GM18519 (cell line): ENCODE results near the gene CAMSAP1.
"Not testable (repeated sequence)": the region's sequence is repeated elsewhere in the genome, so short reads cannot be mapped to it uniquely, and the experiment has no call there.

Experiments used
- ATAC-seq: cut with Tn5 transposase; IDR thresholded peaks from one replicate; pipeline ENCODE4 v1.9.1; 2021; ENCODE audit warnings: mild to moderate bottlenecking, moderate library complexity; ENCODE audit not compliant: unreplicated experiment, low FRiP score

Gene CAMSAP1

DNA sequence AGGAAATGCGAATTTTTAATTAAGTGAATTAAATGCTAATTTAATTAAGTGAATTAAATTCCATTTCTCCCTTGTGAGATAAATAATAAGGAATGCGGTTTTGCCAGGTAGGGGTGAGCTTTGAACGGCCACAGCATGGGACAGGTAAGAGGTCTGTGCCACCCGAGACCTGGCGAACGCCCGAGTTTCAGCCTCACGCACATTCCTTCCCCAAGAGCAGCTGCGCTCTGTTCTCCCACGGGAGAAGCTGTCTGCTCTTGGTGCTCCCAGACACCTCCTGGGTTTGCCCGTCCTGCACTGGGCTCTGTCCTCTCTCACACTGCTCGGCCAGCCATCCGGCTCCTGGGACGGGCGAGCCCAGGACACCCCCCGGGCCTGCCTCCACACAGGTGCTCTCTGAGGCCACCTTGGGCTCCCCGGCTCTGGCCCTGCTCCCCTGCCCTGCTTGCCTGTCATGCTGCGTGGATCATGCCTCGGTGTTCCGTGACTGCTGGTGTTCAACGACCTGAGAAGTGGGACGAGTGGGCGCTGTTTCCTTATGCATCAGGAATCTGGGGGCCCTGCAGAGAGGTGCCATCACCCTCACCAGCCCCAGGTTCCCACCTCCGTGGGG is 13.7 kb upstream of the CAMSAP1 start:
- no peak for ATAC-seq

DNA sequence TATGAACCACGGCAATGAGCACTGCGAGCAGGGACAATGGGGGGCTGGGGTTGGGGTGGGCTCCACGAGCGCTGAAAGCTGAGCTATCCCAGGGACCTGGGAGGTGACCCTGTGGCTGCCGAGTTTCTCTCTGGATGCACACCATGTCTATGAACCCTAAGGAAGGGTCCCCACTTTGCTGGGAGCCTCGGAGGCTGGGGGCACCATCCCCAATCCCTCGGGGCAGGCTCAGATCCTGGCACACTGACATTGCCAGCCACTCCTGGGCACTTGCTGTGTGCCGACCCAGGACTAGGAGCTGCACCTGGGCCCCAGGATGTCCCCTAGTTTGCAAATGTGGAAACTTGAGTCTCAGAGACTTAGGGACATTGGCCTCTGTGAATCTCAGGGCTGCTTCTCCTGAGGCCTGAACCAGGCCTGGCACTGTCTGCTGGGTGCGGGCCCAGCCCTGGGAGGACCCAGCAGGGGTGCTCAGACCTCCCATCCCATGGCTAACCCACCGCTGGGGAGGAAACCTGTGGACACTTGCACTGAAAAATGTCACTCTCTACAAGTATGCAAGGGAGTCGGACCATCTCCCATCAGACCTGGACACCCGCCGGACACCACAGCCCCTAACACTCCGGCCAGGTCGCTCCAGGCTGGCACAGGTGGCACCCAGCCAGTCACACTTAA is 13.0 kb upstream of the CAMSAP1 start:
- no peak for ATAC-seq

DNA sequence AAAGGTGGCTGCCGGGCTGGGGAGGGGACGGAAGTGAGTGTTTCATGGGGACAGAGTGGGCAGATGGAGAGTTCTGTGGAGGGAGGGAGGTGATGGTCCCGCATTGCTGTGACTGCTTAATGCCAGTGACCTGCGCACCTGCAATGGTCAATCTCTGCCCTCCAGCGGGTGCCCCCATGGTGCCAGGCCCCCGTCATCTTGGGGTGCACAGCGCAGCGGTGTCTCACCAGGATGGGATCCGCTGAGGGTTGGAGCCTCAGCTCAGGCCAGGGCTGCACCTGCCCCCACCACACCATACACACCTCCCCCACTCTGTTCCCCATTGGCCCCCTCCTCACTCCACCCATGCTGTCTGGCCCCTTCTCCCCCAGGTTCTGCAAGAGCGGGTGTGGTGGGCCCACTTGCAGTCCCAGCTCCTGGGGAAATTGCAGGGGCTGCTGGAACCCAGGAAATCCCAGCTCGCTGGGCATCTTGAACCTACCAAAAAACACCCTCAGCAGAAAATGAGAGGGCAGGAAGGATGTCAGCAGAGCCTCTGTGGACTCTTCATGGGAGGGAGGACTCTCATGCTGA is 12.1 kb upstream of the CAMSAP1 start:
- ATAC-seq, result no peak

DNA sequence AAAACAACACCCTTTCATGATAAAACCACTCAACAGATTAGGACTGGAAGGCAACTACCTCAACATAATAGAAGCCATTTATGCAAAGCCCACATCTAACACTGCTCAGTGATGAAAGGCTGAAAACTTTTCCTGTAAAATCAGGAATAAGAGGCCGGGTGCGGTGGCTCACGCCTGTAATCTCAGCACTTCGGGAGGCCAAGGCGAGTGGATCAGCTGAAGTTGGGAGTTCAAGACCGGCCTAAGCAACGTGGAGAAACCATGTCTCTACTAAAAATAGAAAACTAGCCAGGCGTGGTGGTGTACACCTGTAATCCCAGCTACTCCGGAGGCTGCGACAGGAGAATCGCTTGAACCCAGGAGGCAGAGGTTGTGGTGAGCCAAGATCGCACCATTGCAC is 8.9 kb upstream of the CAMSAP1 start:
- not testable (repeated sequence) for ATAC-seq

DNA sequence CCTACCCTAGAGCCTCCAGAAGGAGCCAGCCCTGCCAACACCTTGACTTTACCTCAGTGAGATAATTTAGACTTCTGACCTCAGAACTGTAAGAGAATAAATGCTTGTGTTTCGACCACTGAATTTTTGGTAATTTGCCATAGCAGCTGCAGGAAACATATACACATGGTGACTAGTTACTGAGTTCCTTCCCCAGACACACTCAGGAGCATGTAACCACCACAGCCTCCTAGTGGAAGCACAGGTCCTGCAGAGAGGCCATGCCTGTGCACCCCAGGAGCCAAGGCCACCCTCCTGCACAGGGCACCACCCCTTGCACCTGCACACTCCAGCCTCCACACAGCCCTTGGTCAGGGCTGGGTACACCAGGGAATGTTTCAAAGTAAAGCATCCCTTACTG is 7.6 kb upstream of the CAMSAP1 start:
- no peak for ATAC-seq

DNA sequence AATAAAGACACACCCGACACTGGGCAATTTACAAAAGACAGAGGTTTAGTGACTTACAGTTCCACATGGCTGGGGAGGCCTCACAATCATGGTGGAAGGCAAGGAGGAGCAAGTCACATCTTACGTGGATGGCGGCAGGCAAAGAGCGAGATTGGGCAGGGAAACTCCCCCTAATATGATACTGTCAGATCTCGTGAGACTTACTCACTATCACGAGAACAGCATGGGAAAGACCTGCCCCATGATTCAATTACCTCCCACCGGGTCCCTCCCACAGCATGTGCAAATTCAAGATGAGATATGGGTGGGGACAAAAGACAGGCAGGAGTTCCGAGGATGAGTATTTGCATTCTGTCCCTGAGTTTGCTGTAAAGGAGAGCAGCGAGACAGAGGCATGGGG is 3.9 kb upstream of the CAMSAP1 start:
- not testable (repeated sequence) for ATAC-seq

DNA sequence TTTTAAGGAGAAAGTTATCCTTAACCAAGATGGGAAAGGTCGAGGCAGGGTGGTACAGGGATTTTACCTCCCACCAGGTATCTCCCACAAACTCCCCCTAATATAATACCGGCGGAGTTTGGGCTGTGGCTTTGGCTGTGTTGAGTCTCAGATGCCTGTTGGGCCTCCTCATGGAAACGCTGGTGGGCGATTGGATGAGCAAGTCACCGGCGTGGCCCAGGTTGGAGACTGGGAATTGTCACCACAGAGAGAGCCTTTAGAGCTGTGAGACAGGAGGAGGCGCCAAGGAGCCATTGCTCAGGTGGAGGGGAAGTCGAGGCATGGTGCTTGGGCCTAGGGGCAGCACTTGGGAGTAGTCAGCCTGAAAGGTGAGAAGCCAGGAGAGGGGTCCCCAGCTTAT is 3.4 kb upstream of the CAMSAP1 start:
- no peak for ATAC-seq

DNA sequence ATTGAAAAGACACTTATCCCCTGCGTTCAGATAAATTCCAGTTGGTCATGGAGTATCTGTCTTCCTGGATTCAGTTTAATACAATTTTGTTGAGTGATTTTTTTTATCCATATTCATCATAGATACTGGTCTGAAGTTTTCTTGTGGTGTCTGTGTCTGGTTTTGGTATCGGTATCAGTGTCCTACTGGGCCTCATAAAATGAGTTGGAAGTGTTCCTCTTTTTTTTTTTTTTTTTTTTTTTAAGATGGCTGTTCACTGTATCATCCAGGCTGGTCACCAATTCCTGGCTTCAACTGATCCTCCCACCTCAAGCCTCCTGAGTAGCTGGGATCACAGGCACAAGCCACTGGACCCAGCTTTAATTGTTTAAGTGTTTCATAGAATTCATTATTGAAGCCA is 2.9 kb upstream of the CAMSAP1 start:
- ATAC-seq, result no peak

DNA sequence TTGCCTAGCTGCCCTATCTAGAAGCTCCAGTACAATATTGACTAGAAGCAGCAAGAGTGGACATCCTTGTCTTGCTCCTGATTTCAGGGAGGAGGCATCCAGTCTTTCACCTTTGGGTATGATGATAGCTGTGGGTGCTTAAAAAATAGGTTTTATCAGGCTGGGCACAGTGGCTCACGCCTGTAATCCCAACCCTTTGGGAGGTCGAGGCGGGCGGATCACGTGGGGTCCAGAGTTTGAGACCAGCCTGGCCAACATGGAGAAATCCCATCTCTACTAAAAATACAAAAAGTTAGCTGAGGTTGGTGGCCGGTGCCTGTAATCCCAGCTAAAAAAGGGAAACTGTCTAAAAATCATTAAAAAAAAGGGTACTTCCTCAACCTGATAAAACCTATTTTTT is 2.0 kb upstream of the CAMSAP1 start:
- no peak for ATAC-seq

DNA sequence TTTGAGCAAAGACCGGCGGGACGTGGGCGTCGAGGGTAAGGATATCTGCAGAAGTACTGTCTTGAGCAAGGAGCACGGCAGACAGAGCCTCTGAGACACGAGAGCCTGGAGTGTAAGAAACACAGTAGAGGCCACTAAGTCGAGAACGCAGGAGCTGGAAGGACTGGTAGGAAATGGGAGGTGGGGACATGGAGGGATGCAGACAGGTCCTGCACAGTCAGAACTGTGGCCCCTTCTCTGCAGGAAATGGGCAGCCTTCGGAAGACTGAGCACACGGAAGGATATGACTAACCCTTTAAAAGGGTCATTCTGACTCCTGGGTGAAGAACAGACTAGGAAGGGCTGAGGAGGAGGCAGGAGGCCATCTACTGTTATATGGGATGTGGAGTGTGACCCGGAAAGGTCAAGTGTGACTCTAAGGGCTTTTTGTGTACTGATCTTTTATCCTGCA is 1.4 kb upstream of the CAMSAP1 start:
- no peak for ATAC-seq

DNA sequence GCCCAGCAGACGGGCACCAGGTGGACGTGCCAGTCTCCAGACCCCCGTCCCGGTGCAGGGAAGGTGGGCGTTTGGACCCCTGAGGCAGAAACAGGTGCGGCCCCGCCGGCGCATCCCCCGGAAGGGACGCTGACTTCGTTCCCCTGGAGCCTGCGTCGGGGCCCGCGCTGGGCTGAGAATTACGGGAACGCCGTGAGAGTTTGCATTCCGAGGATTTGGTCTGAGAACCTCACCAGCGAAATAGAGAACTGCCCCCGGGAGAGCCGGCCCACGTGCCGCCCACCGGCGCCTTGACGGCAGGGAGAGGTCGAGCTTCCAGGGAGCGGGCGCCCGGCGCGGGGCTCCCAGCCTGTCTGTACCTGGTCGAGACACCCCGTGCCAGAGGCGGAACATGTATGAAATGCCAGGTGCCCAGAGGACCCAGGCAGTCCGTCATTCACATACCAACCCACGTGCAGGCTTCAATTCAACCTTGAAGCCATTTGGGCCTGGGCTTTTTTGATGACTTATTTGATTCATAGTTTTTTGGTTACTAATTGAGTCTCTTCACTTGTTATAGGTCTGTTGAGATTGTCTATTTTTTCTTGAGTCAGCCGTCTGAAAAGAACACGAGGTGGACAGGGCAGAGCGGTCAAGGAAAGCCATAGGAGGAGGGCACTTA is 877 bp upstream of the CAMSAP1 start:
- no peak for ATAC-seq

DNA sequence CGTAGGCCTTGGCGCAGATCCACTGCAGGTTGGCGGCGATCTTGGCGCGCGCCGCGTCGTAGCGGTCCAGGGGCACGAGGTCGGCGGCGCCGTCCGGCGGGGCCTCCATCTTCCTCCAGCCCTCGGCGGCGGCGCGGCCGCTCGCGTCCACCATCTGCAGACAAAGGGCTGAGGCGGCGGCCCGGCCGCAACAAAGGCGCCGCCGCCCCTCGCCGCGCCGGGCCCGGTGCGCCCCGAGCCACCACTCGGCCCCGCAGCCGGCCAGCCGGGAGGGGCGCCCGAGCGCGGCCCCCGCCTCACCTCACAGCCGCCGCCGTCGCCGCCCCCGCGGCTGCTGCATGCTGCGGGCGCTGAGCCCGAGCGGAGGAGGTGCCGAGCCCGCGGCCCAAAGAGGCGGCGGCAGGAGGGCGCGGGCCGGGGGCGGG is 328 bp downstream of the CAMSAP1 start:
- peak; percentile 26 for ATAC-seq

DNA sequence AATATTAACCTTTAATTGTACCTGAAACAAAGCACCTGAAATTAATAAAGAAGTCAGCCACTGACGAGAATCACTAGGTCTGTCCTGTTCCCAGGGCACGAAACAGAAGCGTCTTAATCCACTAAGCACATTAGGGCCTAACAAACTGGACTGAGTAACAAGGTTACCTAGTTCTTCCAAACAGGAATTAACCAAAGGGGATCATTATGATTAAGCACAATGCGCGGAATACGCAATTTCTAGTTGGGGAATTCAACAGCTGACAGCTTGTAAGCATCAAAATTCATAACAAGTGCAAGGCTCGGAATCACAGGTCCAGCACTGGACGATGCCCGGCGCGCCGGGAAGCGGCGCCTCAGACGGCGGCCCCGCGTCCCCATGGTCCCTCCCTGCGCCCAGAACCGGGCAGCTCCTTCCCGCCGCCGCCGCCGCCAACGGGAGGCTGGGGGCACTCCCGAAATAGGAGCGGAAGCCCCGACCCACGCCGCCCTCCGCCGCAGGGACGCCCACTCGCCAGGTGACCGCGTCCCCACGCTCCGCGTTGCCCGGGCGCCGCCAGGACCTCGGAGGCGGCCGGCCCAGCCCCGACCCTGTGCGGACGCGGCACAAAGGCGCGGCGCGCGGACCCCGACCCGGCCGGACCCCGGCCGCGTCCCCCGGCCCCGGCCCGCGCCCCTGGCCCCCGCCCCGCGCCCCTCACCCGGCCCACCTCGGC is 898 bp downstream of the CAMSAP1 start:
- ATAC-seq, result no peak

DNA sequence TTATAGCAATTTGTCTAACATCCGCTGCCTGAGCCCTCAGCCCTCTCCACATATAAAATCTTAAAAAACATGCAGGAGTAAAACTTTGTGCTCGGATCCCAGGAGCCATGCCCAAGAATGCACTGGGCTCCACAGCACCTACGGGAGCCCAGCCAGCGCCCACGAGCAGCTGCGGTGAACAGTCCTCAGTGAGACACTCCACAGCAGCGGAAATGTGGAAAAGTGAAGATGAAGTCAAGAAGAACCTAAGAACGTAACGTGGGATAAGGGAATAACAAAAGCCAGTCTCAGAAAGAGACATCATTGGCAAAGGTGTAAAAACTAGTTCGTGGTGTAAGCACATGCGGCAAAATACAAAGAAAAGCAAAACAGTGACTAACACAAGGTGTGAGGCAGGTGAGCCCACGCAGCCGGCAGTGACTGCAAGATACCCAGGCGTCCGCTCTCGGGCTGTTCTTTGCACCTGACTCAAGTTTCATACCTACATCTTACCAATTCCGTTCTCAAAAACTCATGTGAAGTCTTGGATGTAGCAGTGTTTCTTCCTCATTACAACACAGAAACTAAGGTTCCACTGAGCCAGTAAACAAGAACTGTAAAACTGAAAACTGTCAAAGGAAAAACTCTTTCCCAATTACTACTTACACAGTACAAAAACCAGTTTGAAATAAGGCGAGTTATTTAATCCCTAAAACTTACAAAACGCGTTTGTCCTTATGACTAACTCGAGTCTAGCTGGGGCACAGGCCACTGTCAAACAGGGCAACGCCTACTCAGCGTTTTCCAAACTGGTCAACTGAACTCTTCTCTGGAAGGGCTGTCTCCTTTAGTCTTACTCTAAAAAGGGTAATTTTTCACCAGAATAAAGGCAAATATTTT is 1.7 kb downstream of the CAMSAP1 start:
- ATAC-seq, result no peak

DNA sequence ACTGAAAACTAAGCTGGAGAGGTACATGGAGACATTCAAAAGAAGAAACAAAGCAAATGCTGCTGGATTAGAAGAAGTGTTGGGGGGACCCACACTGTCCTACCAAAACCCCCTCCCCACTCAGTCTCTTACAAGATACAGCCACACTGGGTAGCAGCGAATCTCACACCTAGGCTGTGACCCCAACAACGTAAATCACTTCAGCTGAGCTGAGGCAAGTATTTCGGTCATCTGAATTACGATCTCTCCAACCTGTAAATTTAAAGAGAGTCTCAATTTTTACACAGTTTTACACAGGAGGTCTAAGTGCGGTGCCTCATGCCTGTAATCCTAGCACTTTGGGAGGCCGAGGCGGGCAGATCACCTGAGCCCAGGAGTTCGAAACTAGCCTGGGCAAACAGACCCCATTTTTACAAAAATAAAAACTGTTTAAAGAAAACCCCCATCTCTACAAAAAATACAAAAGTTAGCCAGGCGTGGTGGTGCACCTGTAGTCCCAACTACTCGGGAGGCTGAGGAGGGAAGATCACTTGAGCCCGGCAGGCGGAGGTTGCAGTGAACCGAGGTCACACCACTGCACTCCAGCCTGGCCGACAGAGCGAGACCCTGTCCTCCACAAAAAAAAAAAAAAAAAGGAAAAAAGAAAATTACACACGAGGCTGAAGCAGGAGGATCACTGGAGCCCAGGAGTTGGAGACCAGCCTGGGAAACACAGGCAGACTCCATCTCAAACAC is 3.4 kb downstream of the CAMSAP1 start:
- ATAC-seq, result no peak

DNA sequence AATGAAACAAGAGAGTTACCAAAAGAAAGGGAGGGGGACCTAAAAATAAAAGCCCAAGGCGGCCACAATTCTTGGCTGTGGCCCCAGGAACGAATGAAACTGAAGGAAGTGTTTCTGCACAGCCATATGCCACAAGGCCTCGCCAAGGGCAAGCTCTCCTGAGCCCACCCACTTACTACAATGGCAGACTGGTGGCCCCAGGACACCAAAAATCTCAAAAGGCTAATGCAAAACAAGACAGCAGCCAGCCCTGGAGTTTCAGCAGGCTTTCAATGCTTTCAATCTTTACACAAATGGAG is 4.0 kb downstream of the CAMSAP1 start:
- no peak for ATAC-seq

DNA sequence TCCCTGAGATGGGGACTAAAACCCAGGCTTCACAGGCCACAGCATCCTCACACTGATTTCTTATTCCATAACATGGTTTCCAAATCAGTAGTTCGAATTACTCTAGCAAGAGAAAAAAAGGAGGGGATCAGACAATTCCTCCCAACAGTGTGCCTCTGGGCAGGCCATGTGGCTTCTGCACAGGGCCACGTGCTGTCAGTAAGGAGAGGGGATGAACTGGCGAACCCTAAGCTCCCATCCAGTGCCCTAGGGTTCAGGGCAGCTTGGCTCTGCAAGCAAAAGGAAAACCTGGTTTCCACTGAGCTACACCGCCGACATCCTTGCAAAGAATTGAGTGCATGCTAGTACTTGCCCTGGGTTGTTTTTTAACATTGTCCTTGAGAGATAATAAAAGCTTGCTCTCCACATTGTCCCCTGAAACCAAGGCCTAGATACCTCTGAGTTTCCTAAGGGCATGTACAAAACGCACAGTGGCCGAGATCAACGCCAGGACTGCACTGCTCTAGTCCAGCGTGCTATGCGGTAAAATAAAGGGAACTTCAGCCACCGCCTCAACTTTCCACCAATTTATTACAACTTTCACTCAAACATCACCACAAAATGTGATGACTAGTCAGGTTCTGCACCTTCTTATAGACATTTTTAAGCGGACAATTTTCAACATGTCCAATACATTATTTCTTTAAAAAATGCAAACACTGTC is 4.5 kb downstream of the CAMSAP1 start:
- ATAC-seq, result no peak

DNA sequence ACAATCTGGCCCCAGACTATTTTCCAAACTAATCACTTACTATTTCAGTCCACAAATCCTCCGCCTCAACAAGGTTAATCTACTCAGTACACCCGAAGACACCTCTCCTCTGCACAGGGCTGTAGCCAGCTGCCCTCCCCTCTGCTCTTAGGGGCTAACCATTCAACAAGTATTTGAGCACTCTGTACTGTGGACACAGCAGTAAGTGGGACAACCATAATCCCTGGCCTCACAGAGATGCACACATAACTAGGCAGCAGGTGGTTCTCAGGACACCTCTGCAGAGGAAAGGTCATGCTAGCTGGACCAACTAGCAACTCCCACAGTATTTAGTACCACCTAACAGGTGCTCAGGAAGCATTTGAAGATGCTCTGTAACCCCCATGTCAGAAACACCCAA is 5.5 kb downstream of the CAMSAP1 start:
- ATAC-seq, result no peak
